PC-9 (cell line): ENCODE measurements around the gene RBFOX2. TPM values are rescaled to one million over a fixed set of nuclear protein-coding genes. Genes with fewer than 3 reads are reported as not detected.

ENCODE experiments used
- BruUV-seq: library from RNA; stranded (reverse); fragments of 400-500 nt; replicated peaks from 2 replicates; lab custom pipeline; 2021; lab: Mats Ljungman, UMichigan
- CTCF ChIA-PET: fragments of 300-600 bp; sonication (Branson Sonifier 250); formaldehyde crosslinking; loops from one replicate; lab custom pipeline; 2022; ENCODE audit warnings: antibody characterized with exemption; lab: Charles Lee
- POLR2A ChIA-PET: fragments of 300-600 bp; sonication (Branson Sonifier 250); formaldehyde crosslinking; loops from one replicate; lab custom pipeline; 2022; ENCODE audit warnings: antibody characterized with exemption; ENCODE audit not compliant: unreplicated experiment; lab: Charles Lee
- DNase-seq, 2 experiments: peaks; one replicate each; pipeline versions ENCODE4 v3.0.0 to v3.0.0-alpha.2; 2015 to 2022; ENCODE audit warnings: mixed read lengths in 1 of 2
- H2AFZ ChIP-seq: fragments of 200-600 bp; sonication (generic); 2 replicates; pipeline ENCODE4 v1.8.1; 2017; ENCODE audit warnings: antibody characterized with exemption
- H3F3A ChIP-seq: fragments of 200-600 bp; sonication (generic); 2 replicates; pipeline ENCODE4 v1.8.1; 2017; ENCODE audit warnings: antibody characterized with exemption, mild to moderate bottlenecking, low read depth; ENCODE audit not compliant: insufficient read depth
- H3K27ac ChIP-seq: fragments of 200-600 bp; sonication (generic); 2 replicates; pipeline ENCODE4 v1.6.1; 2016; ENCODE audit warnings: mixed run types
- H3K27me3 ChIP-seq: fragments of 200-600 bp; sonication (generic); 2 replicates; pipeline ENCODE4 v1.6.1; 2016; ENCODE audit warnings: low read depth, mixed run types; ENCODE audit not compliant: insufficient read depth
- H3K36me3 ChIP-seq: fragments of 200-600 bp; sonication (generic); 2 replicates; pipeline ENCODE4 v1.6.1; 2016; ENCODE audit warnings: low read depth, mixed run types
- H3K4me1 ChIP-seq: fragments of 200-600 bp; sonication (generic); replicated peaks from 2 replicates; pipeline ENCODE4 v1.6.1; 2016; ENCODE audit warnings: mixed run types; ENCODE audit not compliant: insufficient read depth
- H3K4me2 ChIP-seq: fragments of 200-600 bp; sonication (generic); 2 replicates; pipeline ENCODE4 v1.6.1; 2017; ENCODE audit warnings: mixed run types
- H3K4me3 ChIP-seq: fragments of 200-600 bp; sonication (generic); 2 replicates; pipeline ENCODE4 v1.6.1; 2016; ENCODE audit warnings: mixed run types
- H3K79me2 ChIP-seq: fragments of 200-600 bp; sonication (generic); 2 replicates; pipeline ENCODE4 v1.6.1; 2017; ENCODE audit warnings: low read depth, mixed run types
- H3K9me2 ChIP-seq: fragments of 200-600 bp; sonication (generic); 2 replicates; pipeline ENCODE4 v1.8.1; 2017; ENCODE audit warnings: mild to moderate bottlenecking; ENCODE audit not compliant: insufficient read depth
- H3K9me3 ChIP-seq: fragments of 200-600 bp; sonication (generic); 2 replicates; pipeline ENCODE4 v1.8.1; 2016; ENCODE audit warnings: low read depth; ENCODE audit not compliant: insufficient read depth
- H4K20me1 ChIP-seq: fragments of 200-600 bp; sonication (generic); 2 replicates; pipeline ENCODE4 v1.8.1; 2017; ENCODE audit not compliant: insufficient read depth
- CTCF ChIP-seq: fragments of 200-600 bp; sonication (generic); conservative IDR thresholded peaks from 2 replicates; pipeline ENCODE4 v1.6.1; 2017; ENCODE audit warnings: mixed run types, antibody characterized with exemption, mild to moderate bottlenecking, moderate library complexity
- EZH2 ChIP-seq: fragments of 200-600 bp; sonication (generic); IDR thresholded peaks from 2 replicates; pipeline ENCODE4 v1.8.0; 2017; ENCODE audit warnings: antibody characterized with exemption, low read depth
- intact Hi-C: fragments of 100-400 bp; cut with micrococcal nuclease; formaldehyde crosslinking; loops from one replicate; pipeline ENCODE4 v1.10.0; 2022; ENCODE audit not compliant: unreplicated experiment
- total RNA-seq: library from RNA; stranded (reverse); gene quantifications from 2 replicates; pipeline ENCODE4 v1.2.3, GENCODE V29; 2021

The RBFOX2 gene
- total RNA-seq, 1 experiment from 2014 or later, result 109 TPM

GRCh38 chr22:35756722-35757121 lies 271.9 kb downstream of the RBFOX2 start:
- H4K20me1 ChIP-seq, result no peaks in the 10 kb centered on the region; the same call in 1 of the 2 replicates
- no peak overlapping the region for H3K4me3 ChIP-seq
- no peaks in the 10 kb centered on the region for H3K9me3 ChIP-seq
- BruUV-seq, result no TSS peak
- H3K79me2 ChIP-seq, result no peaks in the 10 kb centered on the region
- no peaks in the 10 kb centered on the region for H3K27me3 ChIP-seq
- H3K9me2 ChIP-seq, result no peaks in the 10 kb centered on the region; the same call in 1 of the 2 replicates
- H3K4me1 ChIP-seq, result 0 out of 2 replicates have a peak, but pooled peaks cover 3% of the 10 kb centered on the region
- no peak overlapping the region for H2AFZ ChIP-seq
- peaks cover 43% of the 10 kb centered on the region for H3K36me3 ChIP-seq
- H3K4me2 ChIP-seq, result no peak overlapping the region
- ChIA-PET CTCF (interaction anchor here (1.0 kb wide), 1 partner anchor 17 kb away, joined by 5 read pairs; no protein-coding TSS in a partner anchor), POLR2A (no interaction called here)
- TF ChIP-seq CTCF (no peak), EZH2 (no peak)
- H3F3A ChIP-seq, result peaks cover 19% of the 10 kb centered on the region; the same call in 1 of the 2 replicates
- H3K27ac ChIP-seq, result no peak overlapping the region
- no peak for DNase-seq
- intact Hi-C loops, result no loop called here

DNA sequence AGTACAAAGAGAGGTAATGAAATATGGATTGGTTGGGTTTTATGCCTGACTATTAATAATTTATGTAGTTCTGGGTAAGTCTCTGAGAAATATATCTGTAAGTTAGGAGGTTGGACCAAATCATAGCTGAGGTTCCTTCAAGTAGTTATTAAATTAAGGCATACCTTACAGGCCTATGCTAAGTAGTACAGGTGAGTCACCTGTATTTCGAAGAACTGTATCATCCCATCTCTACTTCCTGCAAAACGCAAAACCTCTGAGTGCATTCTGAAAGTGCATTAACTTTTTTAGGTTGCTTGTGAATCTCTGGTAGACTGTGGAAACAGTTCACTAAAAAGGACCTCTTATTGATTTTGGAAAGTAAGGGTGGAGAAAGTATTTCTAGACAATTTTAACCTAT lies 273.9 kb downstream of the RBFOX2 start:
- intact Hi-C loops, result no loop called here
- Histone ChIP-seq H3K9me3 (no peaks in the 10 kb centered on the region), H3F3A (peaks cover 5% of the 10 kb centered on the region; the same call in 1 of the 2 replicates), H3K27ac (0 out of 2 replicates have a peak overlapping the region, but pooled peaks have one; percentile 11), H3K9me2 (no peaks in the 10 kb centered on the region; the same call in 1 of the 2 replicates), H2AFZ (no peak overlapping the region), H4K20me1 (no peaks in the 10 kb centered on the region; the same call in 1 of the 2 replicates), H3K27me3 (no peaks in the 10 kb centered on the region), H3K79me2 (no peaks in the 10 kb centered on the region), H3K4me1 (0 out of 2 replicates have a peak, but pooled peaks cover 3% of the 10 kb centered on the region), H3K4me3 (no peak overlapping the region), H3K36me3 (peaks cover 33% of the 10 kb centered on the region), H3K4me2 (no peak overlapping the region)
- no peak for DNase-seq
- ChIA-PET POLR2A (no interaction called here), CTCF (no interaction called here)
- TF ChIP-seq EZH2 (no peak), CTCF (no peak)
- no TSS peak for BruUV-seq

DNA sequence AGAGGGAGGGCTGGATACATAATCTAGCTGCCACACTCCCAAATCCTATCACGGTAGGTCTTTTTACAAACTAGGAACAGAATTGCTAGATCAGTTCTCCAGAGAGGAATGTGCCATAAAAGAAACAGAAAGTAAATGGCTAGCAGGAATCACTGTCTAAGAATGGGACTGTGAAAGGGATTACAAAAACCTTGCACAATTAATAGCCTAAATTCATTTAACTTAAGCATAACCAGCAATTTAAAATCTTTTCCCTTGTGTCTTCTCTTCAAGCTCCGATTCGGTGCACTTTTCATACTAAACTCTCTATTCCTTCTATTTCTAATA lies 275.8 kb downstream of the RBFOX2 start:
- no TSS peak for BruUV-seq
- H2AFZ ChIP-seq, result no peak overlapping the region
- intact Hi-C loops, result no loop called here
- H3K27ac ChIP-seq, result no peak overlapping the region
- H3K27me3 ChIP-seq, result no peaks in the 10 kb centered on the region
- ChIA-PET CTCF (no interaction called here), POLR2A (no interaction called here)
- no peaks in the 10 kb centered on the region; the same call in 1 of the 2 replicates for H4K20me1 ChIP-seq
- H3K4me2 ChIP-seq, result no peak overlapping the region
- H3K79me2 ChIP-seq, result no peaks in the 10 kb centered on the region
- no peaks in the 10 kb centered on the region; the same call in 1 of the 2 replicates for H3K9me2 ChIP-seq
- H3K36me3 ChIP-seq, result peaks cover 26% of the 10 kb centered on the region; the same call in 1 of the 2 replicates
- H3F3A ChIP-seq, result 0 out of 2 replicates have a peak, but pooled peaks cover 10% of the 10 kb centered on the region
- TF ChIP-seq EZH2, result no peak
- TF ChIP-seq CTCF, result no peak
- H3K4me3 ChIP-seq, result no peak overlapping the region
- no peak for DNase-seq
- 0 out of 2 replicates have a peak, but pooled peaks cover 3% of the 10 kb centered on the region for H3K4me1 ChIP-seq
- H3K9me3 ChIP-seq, result no peaks in the 10 kb centered on the region
